Effector CD8-positive, alpha-beta T cell (primary cell): ENCODE measurements around the gene PIP5K1B.

Experiments
- DNase-seq: peaks from one replicate; lab custom pipeline; 2025; lab: John Stamatoyannopoulos, UW

PIP5K1B gene

GRCh38 chr9:68912561-68912960 is 207.5 kb downstream of the PIP5K1B start:
- DNase-seq = no peak

GRCh38 chr9:68913054-68913453 is 208.0 kb downstream of the PIP5K1B start:
- DNase-seq = no peak

DNA sequence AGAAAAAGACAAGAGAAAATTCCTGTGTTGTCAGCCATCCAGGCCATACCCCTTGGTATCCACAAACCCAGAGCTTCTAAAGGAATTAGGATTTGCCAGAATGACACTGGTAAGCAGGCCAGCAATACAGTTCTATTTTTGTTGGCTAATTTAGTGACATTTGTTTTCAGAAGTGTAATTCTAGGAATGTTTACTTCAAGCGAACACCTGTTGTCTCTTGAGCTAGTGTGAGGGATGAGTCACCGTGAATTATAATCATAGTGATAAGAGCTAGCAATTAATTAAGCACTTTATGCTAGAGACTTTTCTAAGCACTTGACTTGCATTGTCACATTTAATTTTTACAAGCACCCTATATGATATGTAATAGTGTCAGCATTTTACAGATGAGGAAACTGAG is 209.7 kb downstream of the PIP5K1B start:
- DNase-seq = no peak

- no peak for DNase-seq
These were observed 214.6 kb downstream of the PIP5K1B start for GRCh38 chr9:68919661-68920060.

DNA sequence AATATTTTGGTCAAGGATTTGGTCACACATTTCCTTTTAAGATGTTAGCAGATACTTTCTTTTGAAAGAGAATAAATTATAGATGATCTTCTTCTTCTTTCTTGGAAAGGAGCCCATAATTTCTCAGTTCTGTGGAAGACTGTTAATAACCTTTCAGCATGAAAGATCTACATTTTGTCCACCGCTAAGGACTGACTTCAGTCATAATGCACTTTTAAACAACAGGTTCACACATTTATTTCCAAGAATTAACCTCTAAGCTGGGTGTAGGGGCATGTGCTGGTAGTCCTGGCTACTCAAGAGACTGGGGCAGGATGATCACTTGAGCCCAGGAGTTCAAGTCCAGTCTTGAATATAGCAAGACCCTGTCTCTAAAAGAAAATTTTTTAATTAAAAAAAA is 215.9 kb downstream of the PIP5K1B start:
- DNase-seq = no peak

- DNase-seq = no peak
These were observed 218.4 kb downstream of the PIP5K1B start for GRCh38 chr9:68923480-68923879.

DNA sequence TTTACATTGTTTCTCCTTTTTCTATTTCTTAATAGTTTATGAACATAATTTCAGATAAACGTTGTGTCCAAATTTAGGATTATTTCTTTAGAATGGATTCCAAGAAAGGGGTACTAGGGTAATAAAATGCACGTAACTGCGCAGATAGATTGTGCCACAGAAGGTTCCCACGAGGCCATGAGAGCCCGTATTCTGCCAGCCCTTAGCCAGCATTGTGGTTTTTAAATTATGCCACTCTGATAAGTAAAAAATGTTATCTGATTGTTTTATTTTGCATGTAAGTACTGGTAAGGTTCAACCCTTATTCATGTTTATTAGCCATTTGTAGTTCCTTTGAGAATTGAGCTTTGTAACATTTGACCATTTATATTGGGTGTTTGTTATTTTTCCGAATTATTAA is 220.1 kb downstream of the PIP5K1B start:
- DNase-seq = no peak

DNA sequence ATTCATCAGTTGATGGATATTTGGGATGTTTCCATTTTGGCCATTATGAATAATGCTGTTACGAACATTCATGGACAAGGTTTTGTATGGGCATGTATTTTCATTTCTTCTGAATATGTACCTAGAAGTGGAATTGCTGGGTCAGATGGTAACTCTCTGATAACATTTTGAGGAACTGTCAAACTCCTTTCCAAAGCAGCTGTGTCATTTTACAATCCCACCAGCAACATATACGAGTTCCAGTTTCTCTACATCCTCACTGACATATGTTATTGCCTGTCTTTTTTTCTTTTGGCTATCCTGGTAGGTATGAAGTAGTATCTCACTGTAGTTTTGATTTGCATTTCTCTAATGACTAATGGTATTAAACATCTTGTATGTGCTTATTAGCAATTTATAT is 222.1 kb downstream of the PIP5K1B start:
- DNase-seq = no peak

DNA sequence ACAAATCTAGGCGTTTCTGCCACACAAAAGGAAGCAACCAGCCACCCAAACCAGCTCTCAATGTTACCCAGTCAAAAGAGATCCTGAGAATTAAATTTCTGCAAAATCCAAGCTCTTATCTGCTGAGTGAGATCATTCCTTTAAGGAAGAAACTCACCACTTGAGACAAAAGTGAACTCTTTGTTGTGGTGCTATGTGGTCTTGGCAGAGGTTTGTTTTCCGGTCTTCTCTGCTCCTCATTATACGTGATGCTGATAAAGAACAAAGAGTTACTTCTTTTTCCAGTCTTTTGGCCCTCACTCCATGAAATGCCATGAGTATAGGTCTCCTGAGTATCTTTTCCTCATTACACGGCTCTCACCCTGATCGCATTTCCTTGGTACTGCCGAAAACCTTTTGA is 226.8 kb downstream of the PIP5K1B start:
- no peak for DNase-seq

DNA sequence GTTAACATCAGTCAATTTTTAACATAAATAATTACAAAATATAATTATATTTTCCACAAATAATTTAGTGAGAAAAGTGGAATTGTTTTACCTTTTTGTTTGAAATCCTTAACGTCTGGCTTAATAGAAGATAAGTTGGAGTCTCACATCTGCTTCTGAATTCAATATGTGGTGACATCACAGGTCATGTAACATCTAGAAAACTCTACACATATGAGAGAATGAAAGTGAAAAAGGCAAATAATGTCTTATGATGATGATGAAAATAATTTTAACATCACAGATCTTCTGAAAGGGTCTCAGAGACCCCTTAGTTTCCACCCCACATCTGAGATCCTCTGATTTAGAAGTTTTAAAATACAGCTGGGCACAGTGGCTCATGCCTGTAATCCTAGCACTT is 227.4 kb downstream of the PIP5K1B start:
- DNase-seq = no peak

DNA sequence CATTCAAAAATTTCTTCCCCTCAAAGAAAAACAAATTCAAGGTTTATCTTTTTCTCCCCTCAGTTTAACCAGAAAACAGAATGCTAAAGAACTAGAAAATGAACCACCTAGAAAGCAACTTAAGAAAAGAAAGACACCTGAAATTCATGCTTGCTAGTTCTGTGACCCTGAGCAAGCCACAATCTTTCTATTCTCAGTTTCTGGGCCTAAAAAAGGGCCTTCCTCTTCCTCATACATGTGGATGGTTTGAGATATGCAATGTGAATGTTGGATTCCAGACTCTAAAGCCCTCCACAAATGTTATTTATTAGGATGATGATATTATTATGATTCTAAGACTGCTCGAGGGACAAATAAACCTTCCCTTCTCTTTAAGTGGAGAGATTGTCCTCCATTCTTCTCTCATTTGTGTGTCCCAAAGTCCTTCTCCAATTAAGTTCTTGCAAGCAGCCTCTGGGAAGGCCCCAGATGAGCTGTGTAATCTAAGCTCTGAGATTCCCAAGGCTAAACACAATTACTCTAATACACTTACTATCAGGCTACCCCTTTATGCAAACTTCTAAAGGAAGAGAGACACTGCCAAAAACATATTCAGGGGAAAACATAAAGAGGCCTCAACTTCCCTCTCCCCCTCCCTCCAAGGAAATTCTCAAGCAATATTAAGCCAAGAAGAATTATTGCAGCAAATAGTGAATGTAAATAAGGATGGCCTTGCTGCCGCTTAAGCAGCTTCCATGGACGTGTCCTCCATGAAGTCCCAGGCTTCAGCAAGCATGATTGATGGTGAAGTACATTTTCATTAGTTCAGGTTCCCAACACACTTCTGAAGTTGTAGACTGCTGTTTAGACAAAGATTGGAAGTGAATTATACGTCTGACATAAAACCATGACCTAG is 228.6 kb downstream of the PIP5K1B start:
- DNase-seq = no peak

GRCh38 chr9:68934329-68934644 is 229.2 kb downstream of the PIP5K1B start:
- DNase-seq = no peak

- DNase-seq = no peak
These were observed 235.5 kb downstream of the PIP5K1B start for GRCh38 chr9:68940573-68940972.

DNA sequence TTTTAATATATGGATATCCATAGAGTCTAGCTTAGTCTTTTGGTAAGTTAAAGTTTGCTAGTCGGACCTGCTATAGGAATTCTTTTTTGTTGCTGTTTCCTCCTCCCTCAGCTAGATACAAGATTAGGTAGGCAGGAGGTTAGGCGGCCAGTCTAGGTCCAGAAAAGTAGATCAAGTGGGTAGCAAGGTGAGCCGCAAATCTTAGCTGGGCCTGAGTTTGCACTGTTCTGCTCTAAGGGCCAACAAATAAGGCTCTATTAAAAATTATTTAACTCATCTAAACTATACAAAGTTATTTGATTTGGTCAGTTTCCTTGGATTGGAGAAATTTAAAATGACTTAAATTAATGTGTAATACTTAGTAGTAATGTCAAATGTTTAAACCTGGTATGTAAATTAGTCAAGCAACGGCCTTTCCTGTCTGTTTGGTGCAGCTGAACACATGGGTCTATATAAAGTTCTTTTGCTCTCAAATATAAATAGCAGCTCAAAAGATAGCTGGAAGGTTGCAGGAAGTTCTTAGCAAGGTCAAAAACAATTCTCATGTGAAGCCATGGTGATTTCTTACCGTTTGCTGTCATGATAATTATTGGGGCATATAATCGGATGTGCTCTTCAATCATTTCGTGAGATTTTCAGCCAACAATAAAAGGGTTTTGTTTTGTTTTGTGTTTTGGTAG is 236.9 kb downstream of the PIP5K1B start:
- no peak for DNase-seq

DNA sequence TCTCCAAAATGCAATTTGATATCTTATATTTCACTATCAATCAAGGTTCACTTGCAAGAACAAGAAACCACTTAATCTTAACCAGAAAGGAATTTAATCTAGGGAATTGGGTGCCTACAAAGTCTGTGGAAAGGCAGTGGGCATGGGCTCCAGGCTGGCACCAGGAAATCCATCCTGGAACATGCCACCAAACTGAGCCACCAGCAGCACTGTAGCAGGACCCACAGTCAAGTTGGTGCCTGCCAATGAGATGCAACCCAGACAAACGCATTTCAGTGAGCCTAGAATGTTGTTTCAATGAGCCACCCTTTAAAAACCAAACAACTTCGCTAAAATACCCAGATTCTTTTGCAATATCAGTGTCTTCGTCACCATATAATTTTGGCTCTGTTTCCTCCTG is 237.8 kb downstream of the PIP5K1B start:
- no peak for DNase-seq

- DNase-seq = no peak
These were observed 242.0 kb downstream of the PIP5K1B start for GRCh38 chr9:68947015-68947414.

DNA sequence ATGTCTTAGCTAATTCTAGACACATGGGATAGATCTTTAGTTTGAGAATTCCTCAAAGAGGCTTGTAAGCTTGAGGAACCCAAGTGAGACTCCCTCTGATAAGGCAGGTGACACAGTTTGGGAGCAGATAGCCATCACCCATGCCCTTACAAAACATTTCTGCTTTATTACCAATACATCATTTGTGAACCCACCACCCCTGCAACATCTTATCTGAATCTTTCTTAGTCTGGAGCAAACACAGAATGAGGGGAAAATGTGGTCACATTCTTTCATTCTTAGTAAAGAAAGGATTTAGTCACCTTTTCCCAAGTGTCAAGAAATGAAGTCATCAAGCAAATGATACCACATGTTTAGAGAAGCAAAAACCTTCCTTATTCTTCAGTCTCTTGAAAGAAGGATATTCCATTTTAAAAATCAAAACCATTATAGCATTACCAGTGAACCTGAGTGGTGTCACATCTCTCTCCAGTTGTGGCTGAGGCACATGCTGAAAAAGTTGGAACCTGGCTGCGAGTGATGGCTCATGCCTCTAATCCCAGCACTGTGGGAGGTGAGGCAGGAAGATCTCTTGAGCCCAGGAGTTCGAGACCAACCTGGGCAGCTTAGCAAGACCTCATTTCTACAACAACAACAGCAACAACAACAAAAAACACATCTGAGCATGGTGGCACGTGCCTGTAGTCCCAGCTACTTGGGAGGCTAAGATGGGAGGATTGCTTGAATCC is 243.0 kb downstream of the PIP5K1B start:
- DNase-seq = no peak

DNA sequence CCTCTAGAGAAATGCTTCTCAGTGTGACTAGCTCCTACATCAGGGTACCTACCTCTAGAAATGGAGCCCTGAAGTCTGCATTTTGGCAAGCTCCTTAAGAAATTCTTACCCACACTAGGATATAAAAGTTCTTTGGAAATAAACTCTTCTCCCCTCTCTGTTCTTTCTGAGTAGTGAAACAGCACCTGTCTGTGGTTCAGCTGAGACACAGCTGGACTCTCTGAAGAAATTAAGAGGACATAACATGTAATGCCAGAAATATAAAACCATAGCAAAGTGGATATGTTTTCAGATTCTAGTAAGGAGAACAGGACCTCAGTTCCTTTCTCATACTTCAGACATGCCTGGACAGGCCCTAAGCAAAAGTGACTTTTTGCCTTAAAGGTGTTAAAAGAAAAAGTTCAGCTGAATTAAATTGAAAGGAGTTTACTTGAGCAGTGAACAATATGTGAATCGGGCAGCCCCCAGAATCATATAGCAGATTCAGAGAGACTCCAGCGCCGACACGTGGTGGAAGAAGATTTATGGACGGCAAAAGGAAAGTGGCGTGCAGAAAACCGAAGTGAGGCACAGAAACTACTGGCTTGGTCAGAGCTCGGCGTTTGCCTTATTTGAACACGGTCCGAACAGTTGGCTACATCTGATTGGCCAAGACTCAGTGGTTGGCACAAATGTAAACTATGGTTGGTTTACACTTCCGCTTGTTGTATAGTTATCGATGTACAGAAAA is 244.4 kb downstream of the PIP5K1B start:
- DNase-seq = no peak

DNA sequence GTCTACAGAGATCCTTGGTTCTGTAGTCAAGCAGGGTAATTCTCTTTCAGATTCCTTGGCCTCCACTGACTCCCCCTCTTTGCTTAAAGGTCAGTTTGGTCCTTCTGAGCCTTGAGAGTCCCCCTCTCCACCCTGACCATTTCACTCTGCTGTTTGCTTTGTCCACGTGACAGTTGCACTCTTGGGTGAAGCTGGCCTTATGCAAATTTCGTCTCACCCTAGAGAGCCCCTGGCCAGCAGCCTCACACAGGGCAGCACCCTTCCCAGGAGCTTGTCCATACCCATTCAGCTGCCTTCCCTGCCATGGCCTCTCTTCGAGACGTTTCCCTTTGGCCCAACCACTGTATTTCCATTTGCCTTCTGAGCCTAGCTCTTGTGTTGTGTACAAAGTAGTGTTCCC is 245.1 kb downstream of the PIP5K1B start:
- no peak for DNase-seq

- no peak for DNase-seq
These were observed 245.6 kb downstream of the PIP5K1B start for GRCh38 chr9:68950689-68951088.

GRCh38 chr9:68951879-68952659 is 247.0 kb downstream of the PIP5K1B start:
- DNase-seq = no peak
